Measurements from ENCODE around the gene IFI27L1. TPM values are rescaled to one million over a fixed set of nuclear protein-coding genes. Genes with fewer than 3 reads are reported as not detected.

Gene IFI27L1
- total and polyA plus RNA-seq, 2 donors (not counting 3 experiments of a cell fraction or from before 2014, with no cell fraction given), result 31.1 to 38.1 TPM

- no peak overlapping the region for H3K4me3 ChIP-seq (replicated peaks in 1 of 3; ENCODE audit: insufficient read depth in 1 of 3, low read depth in 1 of 3, low read length in 3 of 3)
- no peak overlapping the region for H2AFZ ChIP-seq (ENCODE audit: low read depth, low read length)
- no peak overlapping the region for H3K9ac ChIP-seq (replicated peaks; ENCODE audit: extremely low read depth, insufficient read depth, low read length)
- no peaks in the 10 kb centered on the region for H4K20me1 ChIP-seq (replicated peaks; ENCODE audit: control insufficient read depth, extremely low read depth, insufficient read depth, low read length)
- dilution Hi-C loops (cut with MboI; ENCODE audit: extremely low pct_ligation_motif_present, low sequenced_read_pairs), result no loop called here
- H3K9me3 ChIP-seq (replicated peaks; ENCODE audit: control insufficient read depth, insufficient read depth, low read length), result no peaks in the 10 kb centered on the region
- H3K36me3 ChIP-seq (ENCODE audit: control insufficient read depth in 2 of 2, extremely low read depth in 1 of 2, insufficient read depth in 2 of 2, low read length in 2 of 2), result no peaks in the 10 kb centered on the region
- H3K4me1 ChIP-seq (ENCODE audit: control insufficient read depth, extremely low read depth, insufficient read depth, low read length), result no peaks in the 10 kb centered on the region
- no peak overlapping the region for H3K4me2 ChIP-seq (ENCODE audit: insufficient read depth, low read length)
- FAIRE-seq (no peak), DNase-seq (ENCODE audit: low read depth, low spot score) (no peak)
- no peaks in the 10 kb centered on the region for H3K9me1 ChIP-seq (replicated peaks; ENCODE audit: control insufficient read depth, extremely low read depth, insufficient read depth, low read length)
- BruUV-seq (replicated peaks), result no TSS peak
- CTCF ChIA-PET, result interaction anchor here (0.8 to 1.9 kb wide), 2 partner anchors 11 to 15 kb away, joined by 3 to 7 read pairs; no protein-coding TSS in a partner anchor
- no peaks in the 10 kb centered on the region for H3K27me3 ChIP-seq (ENCODE audit: control insufficient read depth in 2 of 2, insufficient read depth in 2 of 2, low read length in 2 of 2)
- intact Hi-C loops (cut with micrococcal nuclease), result no loop called here
- POLR2A ChIA-PET, result no interaction called here
- TF ChIP-seq CTCF (IDR thresholded peaks at IDR 0.05; ENCODE audit: extremely low read depth in 1 of 2, insufficient read depth in 1 of 2, low read depth in 1 of 2, low read length in 2 of 2) (no peak), JUN (IDR thresholded peaks at IDR 0.05; ENCODE audit: borderline replicate concordance, insufficient read depth, insufficient read length, low read depth) (no peak), POLR2AphosphoS5 (IDR thresholded peaks at IDR 0.05; ENCODE audit: insufficient read depth, low read depth, low read length) (no peak), POLR2A (IDR thresholded peaks at IDR 0.05; ENCODE audit: low read depth, low read length) (no peak), GATA2 (IDR thresholded peaks at IDR 0.05; ENCODE audit: insufficient read depth, insufficient read length, low read depth, low read length) (no peak), FOS (IDR thresholded peaks at IDR 0.05; ENCODE audit: borderline replicate concordance, insufficient read depth, low read length) (no peak), MYC (IDR thresholded peaks at IDR 0.05; ENCODE audit: low read depth, low read length) (no peak), MAX (IDR thresholded peaks at IDR 0.05; ENCODE audit: insufficient read depth, insufficient read length) (no peak), EZH2 (IDR thresholded peaks at IDR 0.05; ENCODE audit: borderline replicate concordance, low read depth, low read length, severe bottlenecking) (no peak)
- no peak overlapping the region for H3K27ac ChIP-seq (ENCODE audit: insufficient read depth, low read depth, low read length)
- no peaks in the 10 kb centered on the region for H3K79me2 ChIP-seq (ENCODE audit: control insufficient read depth, insufficient read depth, low read length)
Observed at GRCh38 chr14:94121485-94121884, 40.4 kb downstream of the IFI27L1 start.

All from endothelial cell of umbilical vein (primary cell).